IMR-90 (cell line): ENCODE results near the gene TASP1. TPM values are rescaled to one million over a fixed set of nuclear protein-coding genes. Genes with fewer than 3 reads are reported as not detected.
A peak's percentile ranks its signal among the peaks of the same experiment; 100 is the strongest.

Experiments
- ATAC-seq: fragments of 200-7000 bp; cut with Tn5 transposase; 2 replicates; pipeline ENCODE4 v1.9.1; 2020; ENCODE audit warnings: low read depth, mild to moderate bottlenecking, moderate library complexity
- BruUV-seq: library from RNA; stranded (reverse); fragments of 400-500 nt; replicated peaks from 2 replicates; lab custom pipeline; 2021; lab: Mats Ljungman, UMichigan
- CTCF ChIA-PET: fragments of 300-600 bp; formaldehyde crosslinking; extraction: SDS; loops from one replicate; lab custom pipeline; 2021; ENCODE audit warnings: antibody characterized with exemption; lab: Yijun Ruan, JAX
- POLR2A ChIA-PET: fragments of 300-600 bp; sonication (Branson Sonifier 250); formaldehyde crosslinking; loops from one replicate; lab custom pipeline; 2022; ENCODE audit warnings: antibody characterized with exemption; ENCODE audit not compliant: unreplicated experiment; lab: Charles Lee
- DNase-seq: peaks from one replicate; pipeline ENCODE4 v3.0.0; 2013
- H2AFZ ChIP-seq: replicated peaks from 2 replicates; pipeline ENCODE3; 2013; ENCODE audit warnings: low read length, mild to moderate bottlenecking; ENCODE audit not compliant: poor library complexity
- H2AK5ac ChIP-seq: 2 replicates; pipeline ENCODE4 v1.6.1; 2013; ENCODE audit warnings: low read depth, low read length, inconsistent platforms
- H2AK9ac ChIP-seq: replicated peaks from 2 replicates; pipeline ENCODE3; 2013; ENCODE audit warnings: mild to moderate bottlenecking, low read depth, low read length, moderate library complexity; ENCODE audit not compliant: poor library complexity
- H2BK120ac ChIP-seq: 2 replicates; pipeline ENCODE4 v1.6.1; 2013; ENCODE audit warnings: low read depth, low read length, inconsistent platforms
- H2BK15ac ChIP-seq: 3 replicates; pipeline ENCODE4 v1.6.1; 2013; ENCODE audit warnings: low read depth, low read length, inconsistent platforms
- H2BK20ac ChIP-seq: 2 replicates; pipeline ENCODE4 v1.6.1; 2013; ENCODE audit warnings: low read depth, mild to moderate bottlenecking, inconsistent platforms, low read length, moderate library complexity
- H2BK5ac ChIP-seq: 2 replicates; pipeline ENCODE4 v1.6.1; 2013; ENCODE audit warnings: mild to moderate bottlenecking, low read depth, low read length, inconsistent platforms; ENCODE audit not compliant: poor library complexity, severe bottlenecking
- H3K14ac ChIP-seq: replicated peaks from 2 replicates; pipeline ENCODE4 v1.6.1; 2013; ENCODE audit warnings: low read depth, low read length, inconsistent platforms
- H3K18ac ChIP-seq: 2 replicates; pipeline ENCODE4 v1.6.1; 2013; ENCODE audit warnings: low read depth, low read length, control low read depth
- H3K23ac ChIP-seq: 2 replicates; pipeline ENCODE4 v1.6.1; 2013; ENCODE audit warnings: low read depth, low read length, inconsistent platforms
- H3K27ac ChIP-seq: 2 replicates; pipeline ENCODE4 v1.5.1; 2013; ENCODE audit warnings: mild to moderate bottlenecking, control low read depth, low read length; ENCODE audit not compliant: insufficient read depth
- H3K27me3 ChIP-seq: 2 replicates; pipeline ENCODE4 v1.6.1; 2013; ENCODE audit warnings: low read length; ENCODE audit not compliant: control insufficient read depth, insufficient read depth
- H3K36me3 ChIP-seq: 2 replicates; pipeline ENCODE4 v1.6.1; 2013; ENCODE audit warnings: low read length, mixed read lengths; ENCODE audit not compliant: control insufficient read depth, insufficient read depth
- H3K4ac ChIP-seq: 2 replicates; pipeline ENCODE4 v1.6.1; 2013; ENCODE audit warnings: low read depth, low read length, inconsistent platforms
- H3K4me1 ChIP-seq: 2 replicates; pipeline ENCODE4 v1.6.1; 2013; ENCODE audit warnings: low read length, mixed read lengths; ENCODE audit not compliant: control insufficient read depth, insufficient read depth
- H3K4me2 ChIP-seq: 2 replicates; pipeline ENCODE4 v1.6.1; 2013; ENCODE audit warnings: low read depth, mild to moderate bottlenecking, control low read depth, low read length, moderate library complexity
- H3K4me3 ChIP-seq: 2 replicates; pipeline ENCODE4 v1.5.1; 2013; ENCODE audit warnings: low read depth, mild to moderate bottlenecking, control low read depth, low read length, moderate library complexity; ENCODE audit not compliant: insufficient read depth
- H3K56ac ChIP-seq: 2 replicates; pipeline ENCODE4 v1.6.1; 2013; ENCODE audit warnings: low read length, inconsistent platforms; ENCODE audit not compliant: insufficient read depth; ENCODE audit errors: extremely low read depth
- H3K79me1 ChIP-seq, 2 experiments: 2 replicates each; pipeline ENCODE4 v1.6.1; 2013; ENCODE audit warnings: low read length in 2 of 2, inconsistent platforms in 1 of 2, low read depth in 1 of 2
- H3K9ac ChIP-seq: 2 replicates; pipeline ENCODE4 v1.6.1; 2013; ENCODE audit warnings: low read depth, low read length, control low read depth
- H3K9me1 ChIP-seq: 2 replicates; pipeline ENCODE4 v1.6.1; 2013; ENCODE audit warnings: low read length, inconsistent platforms; ENCODE audit not compliant: insufficient read depth
- H3K9me3 ChIP-seq: 2 replicates; pipeline ENCODE4 v1.6.1; 2013; ENCODE audit warnings: low read length; ENCODE audit not compliant: control insufficient read depth, insufficient read depth
- H4K20me1 ChIP-seq: 2 replicates; pipeline ENCODE4 v1.6.1; 2013; ENCODE audit warnings: low read length, inconsistent platforms; ENCODE audit not compliant: insufficient read depth
- H4K5ac ChIP-seq: 2 replicates; pipeline ENCODE4 v1.6.1; 2013; ENCODE audit warnings: mild to moderate bottlenecking, low read depth, low read length, control low read depth
- H4K8ac ChIP-seq, 2 experiments: 2 replicates each; pipeline ENCODE4 v1.6.1; 2013; ENCODE audit warnings: low read depth in 2 of 2, low read length in 2 of 2, control low read depth in 1 of 2, inconsistent platforms in 1 of 2
- H4K91ac ChIP-seq: 2 replicates; pipeline ENCODE4 v1.6.1; 2013; ENCODE audit warnings: low read depth, low read length, inconsistent platforms; ENCODE audit not compliant: insufficient read depth
- MAFK ChIP-seq: IDR thresholded peaks from 2 replicates; pipeline ENCODE4 v1.6.1; 2012; ENCODE audit warnings: low read depth, low read length, improper control_type of control experiment
- POLR2A ChIP-seq: IDR thresholded peaks from 2 replicates; pipeline ENCODE4 v1.6.1; 2012; ENCODE audit warnings: mild to moderate bottlenecking, low read depth, low read length
- RAD21 ChIP-seq: IDR thresholded peaks from 2 replicates; pipeline ENCODE4 v1.6.1; 2012; ENCODE audit warnings: low read length, improper control_type of control experiment
- SMC3 ChIP-seq: fragments of 150-350 bp; IDR thresholded peaks from 2 replicates; pipeline ENCODE4 v1.6.1; 2016; ENCODE audit warnings: low read depth, mild to moderate bottlenecking, antibody characterized with exemption, low read length, moderate library complexity
- WGBS, 2 experiments: methylation state at CpG; one replicate each; pipeline versions ENCODE4 v1.1.5 to v1.1.7; 2013; ENCODE audit warnings: missing lambda C conversion rate in 2 of 2; ENCODE audit not compliant: insufficient read length in 1 of 2; ENCODE audit errors: extremely low coverage in 2 of 2; 5-methylcytosine and 5-hydroxymethylcytosine counted together
- dilution Hi-C: fragments of 300-500 bp; cut with HindIII; formaldehyde crosslinking; loops from one replicate; pipeline ENCODE4 v1.14.3; 2018; ENCODE audit warnings: low sequenced_read_pairs; ENCODE audit not compliant: unreplicated experiment
- in situ Hi-C: fragments of 300-500 bp; cut with MboI; formaldehyde crosslinking; loops from 3 replicates; pipeline ENCODE4 v1.14.3; 2019; ENCODE audit warnings: low sequenced_read_pairs, inconsistent platforms, mixed read lengths
- intact Hi-C: fragments of 100-400 bp; cut with micrococcal nuclease; formaldehyde crosslinking; loops from 2 replicates; pipeline ENCODE4 v1.10.0; 2022
- polyA plus RNA-seq, 3 experiments: library from polyadenylated mRNA; depleted of rRNA; stranded (reverse); fragments of >200 nt; gene quantifications; 2 replicates each; pipeline ENCODE4 v1.2.3, GENCODE V29; 2012; ENCODE audit warnings: low replicate concordance in 1 of 3
- total RNA-seq: library from RNA; depleted of rRNA; stranded (reverse); fragments of >200 nt; gene quantifications from 2 replicates; pipeline ENCODE4 v1.2.3, GENCODE V29; 2012
- TF ChIP-seq, protein P1 (sequence below): fragments of 150-350 bp; IDR thresholded peaks from 2 replicates; pipeline ENCODE4 v1.6.1; 2016; ENCODE audit warnings: low read depth, mild to moderate bottlenecking, low read length, moderate library complexity, borderline replicate concordance
- TF ChIP-seq, protein P2 (sequence below): conservative IDR thresholded peaks from 2 replicates; pipeline ENCODE4 v1.5.1; 2012; ENCODE audit warnings: mild to moderate bottlenecking, low read depth, low read length, improper control_type of control experiment
- TF ChIP-seq, protein P3 (sequence below): fragments of 150-350 bp; IDR thresholded peaks from 2 replicates; pipeline ENCODE4 v1.6.1; 2017; ENCODE audit warnings: mild to moderate bottlenecking, antibody characterized with exemption, low read length, low read depth

The TASP1 gene
- total and polyA plus RNA-seq, 2 of the 4 experiments (the other 2 are of a cell fraction): 3.9 to 7.9 TPM

DNA sequence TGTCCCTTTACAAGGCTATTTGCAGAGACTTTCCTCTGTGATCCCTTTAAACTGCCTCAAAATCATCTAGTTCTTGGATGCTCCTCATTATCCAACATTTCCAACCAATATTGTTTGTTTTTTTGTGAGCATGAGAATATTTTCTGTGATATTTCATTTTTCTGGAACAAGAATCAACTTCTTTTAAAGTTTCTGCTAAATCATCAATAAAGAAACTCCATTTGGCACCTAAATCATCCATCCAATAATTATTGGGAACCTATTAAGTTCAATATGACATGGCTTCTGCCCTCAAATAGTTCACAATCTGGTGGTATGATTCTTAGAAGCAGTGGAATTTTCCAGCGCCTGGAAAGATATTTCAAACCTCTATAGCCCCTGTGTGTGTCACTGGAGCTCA lies 210.0 kb downstream of the TASP1 start:
- Histone ChIP-seq H2BK120ac (no peak overlapping the region), H2BK5ac (no peak overlapping the region), H3K4ac (no peak overlapping the region), H3K36me3 (no peaks in the 10 kb centered on the region), H3K56ac (no peak overlapping the region), H2AK5ac (no peak overlapping the region), H3K9me3 (no peaks in the 10 kb centered on the region), H4K20me1 (no peaks in the 10 kb centered on the region), H2AK9ac (no peak overlapping the region), H4K91ac (no peak overlapping the region), H4K5ac (no peak overlapping the region), H3K4me1 (peaks cover 2% of the 10 kb centered on the region; the same call in 1 of the 2 replicates), H3K4me2 (no peak overlapping the region), H3K18ac (no peak overlapping the region), H3K9ac (no peak overlapping the region), H3K4me3 (no peak overlapping the region), H3K23ac (no peak overlapping the region), H4K8ac (no peak overlapping the region), H3K27me3 (no peaks in the 10 kb centered on the region), H3K27ac (no peak overlapping the region), H3K79me1 (no peaks in the 10 kb centered on the region), H2BK15ac (no peak overlapping the region), H3K14ac (no peak overlapping the region), H2AFZ (no peak overlapping the region), H2BK20ac (no peak overlapping the region), H3K9me1 (no peaks in the 10 kb centered on the region)
- ATAC-seq: no peak
- no TSS peak for BruUV-seq
- no CpG with 5 or more reads among the region's 1 CpG for WGBS, 2 experiments
- CTCF ChIA-PET: interaction anchor here (0.6 to 0.9 kb wide), 2 partner anchors 15 to 33 kb away, joined by 3 to 5 read pairs; no protein-coding TSS in a partner anchor
- in situ Hi-C loops: no loop called here
- POLR2A ChIA-PET: no interaction called here
- intact Hi-C loops: no loop called here
- DNase-seq: no peak
- dilution Hi-C loops: no loop called here
- TF ChIP-seq, protein P1, sequence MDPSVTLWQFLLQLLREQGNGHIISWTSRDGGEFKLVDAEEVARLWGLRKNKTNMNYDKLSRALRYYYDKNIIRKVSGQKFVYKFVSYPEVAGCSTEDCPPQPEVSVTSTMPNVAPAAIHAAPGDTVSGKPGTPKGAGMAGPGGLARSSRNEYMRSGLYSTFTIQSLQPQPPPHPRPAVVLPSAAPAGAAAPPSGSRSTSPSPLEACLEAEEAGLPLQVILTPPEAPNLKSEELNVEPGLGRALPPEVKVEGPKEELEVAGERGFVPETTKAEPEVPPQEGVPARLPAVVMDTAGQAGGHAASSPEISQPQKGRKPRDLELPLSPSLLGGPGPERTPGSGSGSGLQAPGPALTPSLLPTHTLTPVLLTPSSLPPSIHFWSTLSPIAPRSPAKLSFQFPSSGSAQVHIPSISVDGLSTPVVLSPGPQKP: no peak
- no peak for TF ChIP-seq SMC3
- TF ChIP-seq, protein P2, sequence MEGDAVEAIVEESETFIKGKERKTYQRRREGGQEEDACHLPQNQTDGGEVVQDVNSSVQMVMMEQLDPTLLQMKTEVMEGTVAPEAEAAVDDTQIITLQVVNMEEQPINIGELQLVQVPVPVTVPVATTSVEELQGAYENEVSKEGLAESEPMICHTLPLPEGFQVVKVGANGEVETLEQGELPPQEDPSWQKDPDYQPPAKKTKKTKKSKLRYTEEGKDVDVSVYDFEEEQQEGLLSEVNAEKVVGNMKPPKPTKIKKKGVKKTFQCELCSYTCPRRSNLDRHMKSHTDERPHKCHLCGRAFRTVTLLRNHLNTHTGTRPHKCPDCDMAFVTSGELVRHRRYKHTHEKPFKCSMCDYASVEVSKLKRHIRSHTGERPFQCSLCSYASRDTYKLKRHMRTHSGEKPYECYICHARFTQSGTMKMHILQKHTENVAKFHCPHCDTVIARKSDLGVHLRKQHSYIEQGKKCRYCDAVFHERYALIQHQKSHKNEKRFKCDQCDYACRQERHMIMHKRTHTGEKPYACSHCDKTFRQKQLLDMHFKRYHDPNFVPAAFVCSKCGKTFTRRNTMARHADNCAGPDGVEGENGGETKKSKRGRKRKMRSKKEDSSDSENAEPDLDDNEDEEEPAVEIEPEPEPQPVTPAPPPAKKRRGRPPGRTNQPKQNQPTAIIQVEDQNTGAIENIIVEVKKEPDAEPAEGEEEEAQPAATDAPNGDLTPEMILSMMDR: no peak
- TF ChIP-seq POLR2A: no peak
- no peak for TF ChIP-seq RAD21
- TF ChIP-seq, protein P3, sequence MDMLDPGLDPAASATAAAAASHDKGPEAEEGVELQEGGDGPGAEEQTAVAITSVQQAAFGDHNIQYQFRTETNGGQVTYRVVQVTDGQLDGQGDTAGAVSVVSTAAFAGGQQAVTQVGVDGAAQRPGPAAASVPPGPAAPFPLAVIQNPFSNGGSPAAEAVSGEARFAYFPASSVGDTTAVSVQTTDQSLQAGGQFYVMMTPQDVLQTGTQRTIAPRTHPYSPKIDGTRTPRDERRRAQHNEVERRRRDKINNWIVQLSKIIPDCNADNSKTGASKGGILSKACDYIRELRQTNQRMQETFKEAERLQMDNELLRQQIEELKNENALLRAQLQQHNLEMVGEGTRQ: no peak
- TF ChIP-seq MAFK: peak; percentile 16; the same call in 1 of the 2 replicates
